Parathyroid adenoma (tissue), 2 donors: ENCODE results near the gene PCNT.

ENCODE experiments used
- H2AFZ ChIP-seq: fragments of 300-600 bp; sonication (generic); one replicate; pipeline ENCODE4 v1.7.0; 2017; ENCODE audit warnings: antibody characterized with exemption, mild to moderate bottlenecking
- H3K27ac ChIP-seq: fragments of 300-600 bp; sonication (generic); one replicate; pipeline ENCODE4 v1.7.0; 2017
- H3K27me3 ChIP-seq: fragments of 300-600 bp; sonication (generic); one replicate; pipeline ENCODE4 v1.7.0; 2017; ENCODE audit warnings: low read length; ENCODE audit not compliant: control insufficient read depth, insufficient read depth
- H3K36me3 ChIP-seq: fragments of 300-600 bp; sonication (generic); one replicate; pipeline ENCODE4 v1.7.0; 2017; ENCODE audit warnings: low read length; ENCODE audit not compliant: control insufficient read depth, insufficient read depth
- H3K4me1 ChIP-seq: fragments of 300-600 bp; sonication (generic); one replicate; pipeline ENCODE4 v1.7.0; 2017; ENCODE audit warnings: control low read depth
- H3K4me2 ChIP-seq: fragments of 300-600 bp; sonication (generic); one replicate; pipeline ENCODE4 v1.7.0; 2017; ENCODE audit warnings: low read length
- H3K4me3 ChIP-seq: fragments of 300-600 bp; sonication (generic); one replicate; pipeline ENCODE4 v1.7.0; 2017; ENCODE audit warnings: low read depth, low read length
- H3K79me2 ChIP-seq: fragments of 300-600 bp; sonication (generic); one replicate; pipeline ENCODE4 v1.7.0; 2017; ENCODE audit warnings: control low read depth
- H3K9ac ChIP-seq: fragments of 300-600 bp; sonication (generic); one replicate; pipeline ENCODE4 v1.7.0; 2017; ENCODE audit warnings: mild to moderate bottlenecking
- H3K9me3 ChIP-seq: fragments of 300-600 bp; sonication (generic); one replicate; pipeline ENCODE4 v1.7.0; 2017; ENCODE audit warnings: low read length; ENCODE audit not compliant: control insufficient read depth
- CTCF ChIP-seq: fragments of 300-600 bp; sonication (generic); IDR thresholded peaks from one replicate; pipeline ENCODE4 v1.7.0; 2017; ENCODE audit warnings: antibody characterized with exemption, mild to moderate bottlenecking
- donor health status: primary hyperparathyroidism.

Gene PCNT

GRCh38 chr21:46311568-46311967 lies 12.4 kb upstream of the PCNT start:
- Histone ChIP-seq H3K4me1 (no peaks in the 10 kb centered on the region), H3K4me3 (no peak overlapping the region), H3K27ac (no peak overlapping the region), H2AFZ (no peak overlapping the region), H3K79me2 (no peaks in the 10 kb centered on the region), H3K4me2 (no peak overlapping the region), H3K9ac (no peak overlapping the region), H3K27me3 (no peaks in the 10 kb centered on the region), H3K9me3 (no peaks in the 10 kb centered on the region), H3K36me3 (no peaks in the 10 kb centered on the region)
- TF ChIP-seq CTCF: no peak

GRCh38 chr21:46312949-46313348 lies 11.0 kb upstream of the PCNT start:
- Histone ChIP-seq H3K27me3 (no peaks in the 10 kb centered on the region), H3K27ac (no peak overlapping the region), H3K9ac (no peak overlapping the region), H3K79me2 (no peaks in the 10 kb centered on the region), H3K4me1 (no peaks in the 10 kb centered on the region), H3K4me3 (no peak overlapping the region), H3K36me3 (no peaks in the 10 kb centered on the region), H3K4me2 (no peak overlapping the region), H3K9me3 (no peaks in the 10 kb centered on the region), H2AFZ (no peak overlapping the region)
- no peak for TF ChIP-seq CTCF

- no peaks in the 10 kb centered on the region for H3K27me3 ChIP-seq
- no peaks in the 10 kb centered on the region for H3K79me2 ChIP-seq
- H3K4me2 ChIP-seq: no peak overlapping the region
- H3K36me3 ChIP-seq: no peaks in the 10 kb centered on the region
- no peaks in the 10 kb centered on the region for H3K9me3 ChIP-seq
- H3K4me1 ChIP-seq: no peaks in the 10 kb centered on the region
- H3K27ac ChIP-seq: no peak overlapping the region
- H3K9ac ChIP-seq: no peak overlapping the region
- no peak for TF ChIP-seq CTCF
- no peak overlapping the region for H2AFZ ChIP-seq
- H3K4me3 ChIP-seq: no peak overlapping the region
These were observed 9.4 kb upstream of the PCNT start for GRCh38 chr21:46314441-46315020.

DNA sequence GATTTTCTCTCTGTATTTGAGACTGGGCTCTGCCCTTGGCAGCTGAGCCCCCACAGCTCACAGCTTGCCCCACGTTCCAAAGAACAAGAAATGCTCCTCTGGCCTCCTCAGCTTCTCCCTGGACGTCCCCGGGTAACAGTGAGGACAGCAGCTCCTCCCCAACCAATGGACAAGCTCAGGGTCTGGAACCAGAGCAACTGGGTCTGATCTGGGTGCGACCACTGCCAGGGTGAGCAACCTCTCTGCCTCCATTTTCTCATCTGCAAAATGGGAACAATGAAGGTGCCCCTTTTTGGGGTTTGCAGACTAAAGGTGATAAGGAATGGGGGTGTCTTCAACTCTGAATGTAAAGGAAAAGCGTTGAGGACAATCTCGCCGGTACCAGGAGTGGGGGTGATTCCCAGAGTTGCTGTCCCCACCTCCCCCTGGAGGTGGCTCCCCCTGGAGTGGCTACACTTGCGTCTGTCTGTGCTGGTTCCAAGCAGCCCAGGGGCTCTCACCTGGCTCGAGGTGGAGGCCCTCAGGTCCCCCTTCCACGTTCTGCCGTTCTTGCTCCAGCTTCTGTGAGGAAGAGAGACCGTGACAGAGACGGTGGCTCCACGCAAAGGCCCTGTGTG lies 7.1 kb upstream of the PCNT start:
- Histone ChIP-seq H3K9me3 (no peaks in the 10 kb centered on the region), H3K4me2 (no peak overlapping the region), H3K9ac (no peak overlapping the region), H3K4me1 (no peaks in the 10 kb centered on the region), H3K27me3 (no peaks in the 10 kb centered on the region), H2AFZ (no peak overlapping the region), H3K4me3 (no peak overlapping the region), H3K79me2 (no peaks in the 10 kb centered on the region), H3K36me3 (no peaks in the 10 kb centered on the region), H3K27ac (no peak overlapping the region)
- TF ChIP-seq CTCF: no peak
